ENCODE data around the gene EVL.

GRCh38 chr14:100051543-100051942 lies 13.7 kb upstream of the EVL start:
- TF ChIP-seq, protein P1, sequence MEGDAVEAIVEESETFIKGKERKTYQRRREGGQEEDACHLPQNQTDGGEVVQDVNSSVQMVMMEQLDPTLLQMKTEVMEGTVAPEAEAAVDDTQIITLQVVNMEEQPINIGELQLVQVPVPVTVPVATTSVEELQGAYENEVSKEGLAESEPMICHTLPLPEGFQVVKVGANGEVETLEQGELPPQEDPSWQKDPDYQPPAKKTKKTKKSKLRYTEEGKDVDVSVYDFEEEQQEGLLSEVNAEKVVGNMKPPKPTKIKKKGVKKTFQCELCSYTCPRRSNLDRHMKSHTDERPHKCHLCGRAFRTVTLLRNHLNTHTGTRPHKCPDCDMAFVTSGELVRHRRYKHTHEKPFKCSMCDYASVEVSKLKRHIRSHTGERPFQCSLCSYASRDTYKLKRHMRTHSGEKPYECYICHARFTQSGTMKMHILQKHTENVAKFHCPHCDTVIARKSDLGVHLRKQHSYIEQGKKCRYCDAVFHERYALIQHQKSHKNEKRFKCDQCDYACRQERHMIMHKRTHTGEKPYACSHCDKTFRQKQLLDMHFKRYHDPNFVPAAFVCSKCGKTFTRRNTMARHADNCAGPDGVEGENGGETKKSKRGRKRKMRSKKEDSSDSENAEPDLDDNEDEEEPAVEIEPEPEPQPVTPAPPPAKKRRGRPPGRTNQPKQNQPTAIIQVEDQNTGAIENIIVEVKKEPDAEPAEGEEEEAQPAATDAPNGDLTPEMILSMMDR (conservative IDR thresholded peaks at IDR 0.05 in 1 of 2, IDR thresholded peaks at IDR 0.05 in 1 of 2; ENCODE audit: low read depth in 1 of 2, low read length in 2 of 2): no peak
- TF ChIP-seq EZH2 (IDR thresholded peaks at IDR 0.05; ENCODE audit: low read length, missing control alignments): no peak

Data from fibroblast of lung (primary cell).